Neutrophil (primary cell): Measurements from ENCODE around the gene TASP1.

Source experiments
- H3K27ac ChIP-seq: fragments of 200-600 bp; sonication (generic); 2 replicates; pipeline ENCODE4 v1.5.1; 2016; ENCODE audit warnings: mild to moderate bottlenecking, moderate library complexity
- H3K27me3 ChIP-seq: fragments of 200-600 bp; sonication (generic); 2 replicates; pipeline ENCODE4 v1.6.0; 2016; ENCODE audit warnings: mild to moderate bottlenecking
- H3K36me3 ChIP-seq: fragments of 200-600 bp; sonication (generic); 2 replicates; pipeline ENCODE4 v1.5.1; 2017
- H3K4me1 ChIP-seq, 2 experiments: fragments of 200-600 bp in 1 of 2; sonication (generic) in 1 of 2; 1 replicate in 1 of 2; 2 replicates in 1 of 2; pipeline versions ENCODE4 v1.5.1 to v1.6.1; 2013 to 2016; ENCODE audit warnings: low read depth in 1 of 2, low read length in 1 of 2, mild to moderate bottlenecking in 1 of 2, moderate library complexity in 1 of 2; ENCODE audit not compliant: control insufficient read depth in 1 of 2, insufficient read depth in 1 of 2
- H3K4me3 ChIP-seq, 2 experiments: fragments of 200-600 bp in 1 of 2; sonication (generic) in 1 of 2; 1 replicate in 1 of 2; 2 replicates in 1 of 2; pipeline ENCODE4 v1.5.1; 2013 to 2016; ENCODE audit warnings: low read depth in 1 of 2, low read length in 1 of 2, mild to moderate bottlenecking in 1 of 2, moderate library complexity in 1 of 2
- H3K9me3 ChIP-seq: fragments of 200-600 bp; sonication (generic); 2 replicates; pipeline ENCODE4 v1.5.1; 2016
- TF ChIP-seq, protein P1 (sequence below): fragments of 200-600 bp; sonication (generic); IDR thresholded peaks from 2 replicates; pipeline ENCODE4 v1.5.1; 2016; ENCODE audit warnings: antibody characterized with exemption

Gene TASP1

DNA sequence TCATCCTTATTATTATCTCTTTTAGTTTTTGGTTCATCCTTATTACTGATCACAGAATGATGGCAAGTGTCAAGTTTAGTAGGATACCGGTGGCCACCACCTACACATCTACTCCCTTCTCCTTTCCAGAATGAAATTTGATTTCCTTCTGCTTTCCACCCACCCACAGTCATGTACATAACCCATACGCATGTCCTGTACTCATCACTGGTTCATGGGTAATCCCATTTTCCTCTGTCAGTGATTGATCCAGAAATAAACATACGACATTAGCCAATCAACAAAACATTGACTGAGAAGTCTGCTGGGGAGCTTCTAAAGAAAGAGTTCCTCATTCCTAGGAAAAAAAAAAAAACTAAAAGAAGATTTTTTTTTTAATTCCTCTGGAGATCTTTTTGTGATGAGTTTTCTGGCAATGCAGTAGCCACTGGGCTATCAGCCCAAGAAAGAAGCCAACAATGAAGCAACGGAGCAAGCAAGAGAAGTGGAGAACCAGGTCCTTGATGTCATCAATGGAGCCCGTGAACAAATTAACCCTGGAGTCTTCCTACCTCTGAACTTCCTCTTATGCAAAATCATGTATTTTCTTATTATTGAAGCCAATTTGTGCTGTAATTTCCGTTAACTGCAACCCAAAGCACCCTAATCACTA is 127.8 kb downstream of the TASP1 start:
- Histone ChIP-seq H3K9me3 (no peaks in the 10 kb centered on the region), H3K4me3 (no peak overlapping the region), H3K27me3 (no peaks in the 10 kb centered on the region), H3K36me3 (no peaks in the 10 kb centered on the region), H3K27ac (no peak overlapping the region), H3K4me1 (no peaks in the 10 kb centered on the region)
- TF ChIP-seq, protein P1, sequence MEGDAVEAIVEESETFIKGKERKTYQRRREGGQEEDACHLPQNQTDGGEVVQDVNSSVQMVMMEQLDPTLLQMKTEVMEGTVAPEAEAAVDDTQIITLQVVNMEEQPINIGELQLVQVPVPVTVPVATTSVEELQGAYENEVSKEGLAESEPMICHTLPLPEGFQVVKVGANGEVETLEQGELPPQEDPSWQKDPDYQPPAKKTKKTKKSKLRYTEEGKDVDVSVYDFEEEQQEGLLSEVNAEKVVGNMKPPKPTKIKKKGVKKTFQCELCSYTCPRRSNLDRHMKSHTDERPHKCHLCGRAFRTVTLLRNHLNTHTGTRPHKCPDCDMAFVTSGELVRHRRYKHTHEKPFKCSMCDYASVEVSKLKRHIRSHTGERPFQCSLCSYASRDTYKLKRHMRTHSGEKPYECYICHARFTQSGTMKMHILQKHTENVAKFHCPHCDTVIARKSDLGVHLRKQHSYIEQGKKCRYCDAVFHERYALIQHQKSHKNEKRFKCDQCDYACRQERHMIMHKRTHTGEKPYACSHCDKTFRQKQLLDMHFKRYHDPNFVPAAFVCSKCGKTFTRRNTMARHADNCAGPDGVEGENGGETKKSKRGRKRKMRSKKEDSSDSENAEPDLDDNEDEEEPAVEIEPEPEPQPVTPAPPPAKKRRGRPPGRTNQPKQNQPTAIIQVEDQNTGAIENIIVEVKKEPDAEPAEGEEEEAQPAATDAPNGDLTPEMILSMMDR: no peak

DNA sequence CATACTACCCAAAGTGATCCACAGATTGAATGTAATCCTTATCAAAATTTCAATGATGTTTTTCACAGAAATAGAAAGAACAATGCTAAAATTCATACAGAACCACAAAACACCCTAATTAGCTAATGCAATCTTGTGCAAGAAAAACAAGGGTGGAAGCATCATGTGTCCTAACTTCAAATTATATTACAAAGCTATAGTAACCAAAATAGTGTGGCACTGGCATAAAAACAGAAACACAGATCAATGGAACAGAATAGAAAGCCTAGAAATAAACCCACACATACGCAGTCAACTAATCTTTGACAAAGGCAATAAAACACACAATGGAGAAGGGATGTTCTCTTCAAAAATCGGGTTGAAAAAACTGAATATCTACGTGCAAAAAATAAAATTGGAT is 131.1 kb downstream of the TASP1 start:
- no peaks in the 10 kb centered on the region for H3K9me3 ChIP-seq

DNA sequence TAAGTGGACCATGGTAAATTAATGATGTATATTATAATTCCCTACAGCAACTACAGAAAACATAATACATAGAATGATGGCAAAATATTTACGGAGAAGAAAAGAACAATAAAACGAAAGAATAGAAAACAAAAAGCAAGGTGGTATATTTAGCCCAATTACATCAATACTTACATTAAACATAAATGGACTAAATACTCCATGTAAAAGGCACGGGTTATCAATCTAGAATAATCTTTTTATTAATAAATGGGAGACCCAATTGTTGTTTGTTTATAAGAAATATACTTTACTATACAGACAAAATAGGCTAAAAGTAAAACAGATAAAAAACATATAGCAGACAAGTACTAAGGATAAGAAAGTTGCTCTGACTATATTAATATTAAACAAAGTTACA is 137.2 kb downstream of the TASP1 start:
- H3K36me3 ChIP-seq: no peaks in the 10 kb centered on the region
- no peaks in the 10 kb centered on the region for H3K27me3 ChIP-seq
- H3K27ac ChIP-seq: no peak overlapping the region
- no peaks in the 10 kb centered on the region for H3K9me3 ChIP-seq
- H3K4me3 ChIP-seq: no peak overlapping the region
- no peaks in the 10 kb centered on the region for H3K4me1 ChIP-seq
- TF ChIP-seq, protein P1: no peak

More for the DNA sequence above, 131.1 kb downstream of the TASP1 start:
- no peak overlapping the region for H3K4me3 ChIP-seq
- H3K27me3 ChIP-seq: no peaks in the 10 kb centered on the region
- H3K36me3 ChIP-seq: no peaks in the 10 kb centered on the region
- H3K27ac ChIP-seq: no peak overlapping the region
- TF ChIP-seq, protein P1: no peak
- no peaks in the 10 kb centered on the region for H3K4me1 ChIP-seq

DNA sequence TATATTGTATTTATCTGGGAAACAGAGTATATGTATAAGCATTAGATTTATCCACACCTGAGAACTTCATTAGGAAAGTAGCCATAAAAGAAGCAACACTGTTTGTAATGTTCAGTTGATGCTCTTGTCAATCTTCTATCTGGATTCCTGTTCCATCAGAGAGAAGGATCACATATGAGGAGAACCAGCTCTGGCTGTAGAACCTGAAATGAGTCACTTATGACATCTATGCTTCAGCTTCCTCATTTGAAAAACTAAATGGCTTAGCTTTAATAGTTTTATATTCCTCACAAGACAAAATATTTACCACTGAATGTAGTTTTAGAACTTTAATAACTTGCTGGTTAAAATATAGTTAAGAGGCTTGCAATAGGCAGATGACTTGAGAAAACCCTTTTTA is 144.7 kb downstream of the TASP1 start:
- Histone ChIP-seq H3K9me3 (no peaks in the 10 kb centered on the region), H3K4me1 (no peaks in the 10 kb centered on the region), H3K36me3 (no peaks in the 10 kb centered on the region), H3K27me3 (no peaks in the 10 kb centered on the region), H3K27ac (no peak overlapping the region), H3K4me3 (no peak overlapping the region)
- TF ChIP-seq, protein P1: no peak

DNA sequence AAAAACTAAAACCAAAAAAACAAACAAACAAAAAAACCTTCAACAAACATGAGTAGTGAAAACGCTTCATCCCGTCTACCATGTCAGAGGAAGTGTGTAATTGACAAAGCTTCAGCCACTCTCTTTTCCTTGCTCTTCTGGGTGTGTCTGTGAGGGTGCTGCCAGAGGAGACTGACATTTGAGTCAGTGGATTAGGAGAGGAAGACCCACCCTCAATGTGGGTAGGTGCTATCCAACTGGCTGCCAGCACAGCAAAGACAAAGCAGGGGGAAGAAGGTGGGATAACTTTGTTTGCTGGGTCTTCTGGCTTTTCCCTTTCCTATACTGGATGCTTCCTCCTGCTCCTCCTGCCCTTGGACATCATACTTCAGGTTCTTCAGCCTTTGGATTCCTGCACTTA is 145.6 kb downstream of the TASP1 start:
- H3K36me3 ChIP-seq: no peaks in the 10 kb centered on the region
- TF ChIP-seq, protein P1: no peak
- H3K27ac ChIP-seq: no peak overlapping the region
- H3K4me1 ChIP-seq: no peaks in the 10 kb centered on the region
- no peaks in the 10 kb centered on the region for H3K27me3 ChIP-seq
- H3K4me3 ChIP-seq: no peak overlapping the region
- H3K9me3 ChIP-seq: no peaks in the 10 kb centered on the region
